OCI-LY1 (cell line): ENCODE results near the gene KDM4B.

Experiments
- H2AFZ ChIP-seq: fragments of 200-600 bp; sonication (generic), shearing (Covaris generic); 2 replicates; pipeline ENCODE4 v1.6.0; 2014; ENCODE audit warnings: antibody characterized with exemption, mild to moderate bottlenecking, low read length
- H3F3A ChIP-seq: fragments of 200-600 bp; sonication (generic), shearing (Covaris generic); 2 replicates; pipeline ENCODE4 v1.6.0; 2014; ENCODE audit warnings: mild to moderate bottlenecking, antibody characterized with exemption, low read length, moderate library complexity; ENCODE audit not compliant: insufficient read depth
- H3K27ac ChIP-seq: fragments of 200-600 bp; sonication (generic); 2 replicates; pipeline ENCODE4 v1.5.1; 2014; ENCODE audit warnings: low read length, mixed run types, mild to moderate bottlenecking, low read depth; ENCODE audit not compliant: poor library complexity, severe bottlenecking
- H3K27me3 ChIP-seq: fragments of 200-600 bp; sonication (generic); 2 replicates; pipeline ENCODE4 v1.6.0; 2014; ENCODE audit warnings: antibody characterized with exemption, mild to moderate bottlenecking, low read length, moderate library complexity; ENCODE audit not compliant: insufficient read depth
- H3K36me3 ChIP-seq: fragments of 200-600 bp; sonication (generic); 2 replicates; pipeline ENCODE4 v1.6.1; 2014; ENCODE audit warnings: mild to moderate bottlenecking, antibody characterized with exemption, low read length, moderate library complexity, mixed read lengths; ENCODE audit not compliant: insufficient read depth
- H3K4me1 ChIP-seq: fragments of 200-600 bp; sonication (generic); 2 replicates; pipeline ENCODE4 v1.5.1; 2014; ENCODE audit warnings: mild to moderate bottlenecking, low read length, moderate library complexity; ENCODE audit not compliant: insufficient read depth, severe bottlenecking
- H3K4me2 ChIP-seq: fragments of 200-600 bp; sonication (generic), shearing (Covaris generic); 2 replicates; pipeline ENCODE4 v1.6.1; 2014; ENCODE audit warnings: low read length
- H3K4me3 ChIP-seq: fragments of 200-600 bp; sonication (generic); 2 replicates; pipeline ENCODE4 v1.5.1; 2014; ENCODE audit warnings: low read length, low read depth, mild to moderate bottlenecking, mixed read lengths; ENCODE audit not compliant: poor library complexity, severe bottlenecking
- H3K79me2 ChIP-seq: fragments of 200-600 bp; shearing (Covaris generic); 2 replicates; pipeline ENCODE4 v1.6.1; 2016; ENCODE audit warnings: mixed run types, low read length, mixed read lengths; ENCODE audit not compliant: insufficient read depth
- H3K9ac ChIP-seq: fragments of 200-600 bp; sonication (generic), shearing (Covaris generic); 2 replicates; pipeline ENCODE4 v1.6.1; 2014; ENCODE audit warnings: mild to moderate bottlenecking, low read length, mixed read lengths
- H3K9me2 ChIP-seq: fragments of 200-600 bp; sonication (generic), shearing (Covaris generic); 2 replicates; pipeline ENCODE4 v1.6.1; 2014; ENCODE audit warnings: low read depth, mild to moderate bottlenecking, low read length, mixed read lengths
- H3K9me3 ChIP-seq: fragments of 200-600 bp; shearing (Covaris generic); 2 replicates; pipeline ENCODE4 v1.6.1; 2014; ENCODE audit warnings: low read length, mixed read lengths
- H4K20me1 ChIP-seq: fragments of 200-600 bp; sonication (generic), shearing (Covaris generic); 2 replicates; pipeline ENCODE4 v1.6.0; 2016; ENCODE audit warnings: mild to moderate bottlenecking, low read length; ENCODE audit not compliant: insufficient read depth
- CTCF ChIP-seq: fragments of 200-600 bp; sonication (generic), shearing (Covaris generic); IDR thresholded peaks from 2 replicates; pipeline ENCODE4 v1.5.1; 2017; ENCODE audit warnings: mild to moderate bottlenecking, antibody characterized with exemption, low read length, moderate library complexity, mixed read lengths
- EZH2 ChIP-seq: fragments of 200-600 bp; sonication (generic), shearing (Covaris generic); IDR thresholded peaks from 2 replicates; pipeline ENCODE4 v1.8.0; 2017; ENCODE audit warnings: borderline replicate concordance, mixed run types, mild to moderate bottlenecking, antibody characterized with exemption, low read length, moderate library complexity, mixed read lengths

KDM4B gene

GRCh38 chr19:5165697-5166019 is 196.7 kb downstream of the KDM4B start:
- Histone ChIP-seq H3K9me3 (no peaks in the 10 kb centered on the region), H3K4me3 (no peak overlapping the region), H3K4me2 (no peak overlapping the region), H3K27me3 (peaks cover 4% of the 10 kb centered on the region; the same call in 1 of the 2 replicates), H3K36me3 (no peaks in the 10 kb centered on the region), H3K9ac (no peak overlapping the region), H2AFZ (no peak overlapping the region), H3F3A (no peaks in the 10 kb centered on the region), H3K9me2 (no peaks in the 10 kb centered on the region), H3K27ac (no peak overlapping the region), H3K4me1 (no peaks in the 10 kb centered on the region), H3K79me2 (no peaks in the 10 kb centered on the region), H4K20me1 (no peaks in the 10 kb centered on the region)
- TF ChIP-seq CTCF (no peak), EZH2 (no peak)

- no peaks in the 10 kb centered on the region for H3K9me3 ChIP-seq
- peaks cover 4% of the 10 kb centered on the region; the same call in 1 of the 2 replicates for H3K27me3 ChIP-seq
- no peak overlapping the region for H3K4me2 ChIP-seq
- H3K4me1 ChIP-seq, result no peaks in the 10 kb centered on the region
- no peaks in the 10 kb centered on the region for H3K36me3 ChIP-seq
- TF ChIP-seq EZH2 (no peak), CTCF (no peak)
- no peak overlapping the region for H3K27ac ChIP-seq
- H4K20me1 ChIP-seq, result no peaks in the 10 kb centered on the region
- H3K9ac ChIP-seq, result no peak overlapping the region
- H3F3A ChIP-seq, result no peaks in the 10 kb centered on the region
- H3K4me3 ChIP-seq, result no peak overlapping the region
- no peak overlapping the region for H2AFZ ChIP-seq
- H3K9me2 ChIP-seq, result no peaks in the 10 kb centered on the region
- H3K79me2 ChIP-seq, result no peaks in the 10 kb centered on the region
Observed at GRCh38 chr19:5166262-5166661, 197.3 kb downstream of the KDM4B start.

DNA sequence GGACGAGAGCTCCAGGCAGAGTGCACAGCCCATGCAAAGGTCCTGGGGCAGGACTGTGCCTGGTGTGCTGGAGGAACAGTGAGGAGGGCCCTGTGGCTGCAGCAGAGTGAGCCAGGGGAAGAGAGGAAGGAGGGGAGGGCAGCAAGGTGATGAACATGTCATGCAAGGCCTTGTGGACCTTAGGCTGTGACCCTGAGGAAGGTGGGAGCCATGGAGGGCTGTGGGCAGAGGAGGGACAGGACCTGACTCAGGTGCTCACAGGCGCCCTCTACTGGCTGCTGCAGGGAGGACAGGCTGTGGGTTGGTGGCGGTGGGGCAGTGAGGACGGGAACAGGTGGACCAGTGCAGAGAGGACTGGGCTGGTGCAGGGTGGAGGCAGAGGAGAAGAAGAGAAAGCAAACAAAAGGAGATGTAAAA is 201.4 kb downstream of the KDM4B start:
- H3K36me3 ChIP-seq, result no peaks in the 10 kb centered on the region
- H3K9me3 ChIP-seq, result no peaks in the 10 kb centered on the region

More for the DNA sequence above, 201.4 kb downstream of the KDM4B start:
- H3K27ac ChIP-seq, result no peak overlapping the region
- H3K4me2 ChIP-seq, result no peak overlapping the region
- no peaks in the 10 kb centered on the region for H3F3A ChIP-seq
- H3K4me1 ChIP-seq, result no peaks in the 10 kb centered on the region
- no peak overlapping the region for H2AFZ ChIP-seq
- H4K20me1 ChIP-seq, result no peaks in the 10 kb centered on the region
- H3K27me3 ChIP-seq, result peaks cover 4% of the 10 kb centered on the region; the same call in 1 of the 2 replicates
- H3K79me2 ChIP-seq, result no peaks in the 10 kb centered on the region
- TF ChIP-seq EZH2 (no peak), CTCF (peak; percentile 63)
- no peaks in the 10 kb centered on the region for H3K9me2 ChIP-seq
- no peak overlapping the region for H3K9ac ChIP-seq
- H3K4me3 ChIP-seq, result no peak overlapping the region
